ENCODE data around the gene CFAP161. TPM values are rescaled to one million over a fixed set of nuclear protein-coding genes. Genes with fewer than 3 reads are reported as not detected.

The CFAP161 gene
- total RNA-seq, 3 donors from 2014 or later: 0.66 to 1.0 TPM; not detected in 1

GRCh38 chr15:81087694-81088093 is 46.4 kb upstream of the CFAP161 start:
- no peaks in the 10 kb centered on the region for H3K9me3 ChIP-seq
- intact Hi-C loops (cut with DNase I; ENCODE audit: low total_unique reads): no loop called here
- DNase-seq (ENCODE audit: low spot score in 2 of 2): no peak
- H3K4me1 ChIP-seq: no peaks in the 10 kb centered on the region
- TF ChIP-seq POLR2AphosphoS5 (IDR thresholded peaks at IDR 0.05) (no peak), POLR2A (IDR thresholded peaks at IDR 0.05) (no peak)
- TF ChIP-seq, protein P1, sequence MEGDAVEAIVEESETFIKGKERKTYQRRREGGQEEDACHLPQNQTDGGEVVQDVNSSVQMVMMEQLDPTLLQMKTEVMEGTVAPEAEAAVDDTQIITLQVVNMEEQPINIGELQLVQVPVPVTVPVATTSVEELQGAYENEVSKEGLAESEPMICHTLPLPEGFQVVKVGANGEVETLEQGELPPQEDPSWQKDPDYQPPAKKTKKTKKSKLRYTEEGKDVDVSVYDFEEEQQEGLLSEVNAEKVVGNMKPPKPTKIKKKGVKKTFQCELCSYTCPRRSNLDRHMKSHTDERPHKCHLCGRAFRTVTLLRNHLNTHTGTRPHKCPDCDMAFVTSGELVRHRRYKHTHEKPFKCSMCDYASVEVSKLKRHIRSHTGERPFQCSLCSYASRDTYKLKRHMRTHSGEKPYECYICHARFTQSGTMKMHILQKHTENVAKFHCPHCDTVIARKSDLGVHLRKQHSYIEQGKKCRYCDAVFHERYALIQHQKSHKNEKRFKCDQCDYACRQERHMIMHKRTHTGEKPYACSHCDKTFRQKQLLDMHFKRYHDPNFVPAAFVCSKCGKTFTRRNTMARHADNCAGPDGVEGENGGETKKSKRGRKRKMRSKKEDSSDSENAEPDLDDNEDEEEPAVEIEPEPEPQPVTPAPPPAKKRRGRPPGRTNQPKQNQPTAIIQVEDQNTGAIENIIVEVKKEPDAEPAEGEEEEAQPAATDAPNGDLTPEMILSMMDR (IDR thresholded peaks at IDR 0.05): no peak
- no peaks in the 10 kb centered on the region for H3K36me3 ChIP-seq
- no peaks in the 10 kb centered on the region for H3K27me3 ChIP-seq
- H3K4me3 ChIP-seq: no peak overlapping the region
- H3K27ac ChIP-seq: peak overlapping the region in 1 of 2 donors; percentile 21

GRCh38 chr15:81088470-81089013 is 45.5 kb upstream of the CFAP161 start:
- Histone ChIP-seq H3K36me3 (no peaks in the 10 kb centered on the region), H3K4me3 (no peak overlapping the region), H3K4me1 (no peaks in the 10 kb centered on the region), H3K27me3 (no peaks in the 10 kb centered on the region), H3K27ac (peak overlapping the region in 1 of 2 donors; percentile 50), H3K9me3 (no peaks in the 10 kb centered on the region)
- intact Hi-C loops (cut with DNase I; ENCODE audit: low total_unique reads): no loop called here
- TF ChIP-seq POLR2A (IDR thresholded peaks at IDR 0.05) (no peak), POLR2AphosphoS5 (IDR thresholded peaks at IDR 0.05) (no peak)
- TF ChIP-seq, protein P1 (IDR thresholded peaks at IDR 0.05): no peak
- no peak for DNase-seq (ENCODE audit: low spot score in 2 of 2)

GRCh38 chr15:81091889-81092558 is 42.0 kb upstream of the CFAP161 start:
- H3K4me3 ChIP-seq: no peak overlapping the region

GRCh38 chr15:81092559-81092902 is 41.5 kb upstream of the CFAP161 start:
- Histone ChIP-seq H3K27me3 (no peaks in the 10 kb centered on the region), H3K27ac (peak overlapping the region in 1 of 2 donors; percentile 50), H3K36me3 (no peaks in the 10 kb centered on the region), H3K9me3 (no peaks in the 10 kb centered on the region), H3K4me1 (no peaks in the 10 kb centered on the region), H3K4me3 (no peak overlapping the region)
- TF ChIP-seq, protein P1 (IDR thresholded peaks at IDR 0.05): no peak
- no peak for TF ChIP-seq POLR2A (IDR thresholded peaks at IDR 0.05)
- TF ChIP-seq POLR2AphosphoS5 (IDR thresholded peaks at IDR 0.05): no peak
- intact Hi-C loops (cut with DNase I; ENCODE audit: low total_unique reads): loop anchor here (5.0 kb wide), 1 partner anchor 1075 kb away; no protein-coding TSS in a partner anchor
- DNase-seq (ENCODE audit: low spot score in 2 of 2): no peak

More at GRCh38 chr15:81091889-81092558, 42.0 kb upstream of the CFAP161 start:
- Histone ChIP-seq H3K9me3 (no peaks in the 10 kb centered on the region), H3K27ac (peak overlapping the region; percentile 26 to 50), H3K27me3 (no peaks in the 10 kb centered on the region), H3K4me1 (no peaks in the 10 kb centered on the region), H3K36me3 (no peaks in the 10 kb centered on the region)
- no peak for DNase-seq (ENCODE audit: low spot score in 2 of 2)
- intact Hi-C loops (cut with DNase I; ENCODE audit: low total_unique reads): loop anchor here (5.0 kb wide), 1 partner anchor 1075 kb away; no protein-coding TSS in a partner anchor
- TF ChIP-seq, protein P1 (IDR thresholded peaks at IDR 0.05): no peak
- TF ChIP-seq POLR2A (IDR thresholded peaks at IDR 0.05): no peak
- TF ChIP-seq POLR2AphosphoS5 (IDR thresholded peaks at IDR 0.05): no peak

DNA sequence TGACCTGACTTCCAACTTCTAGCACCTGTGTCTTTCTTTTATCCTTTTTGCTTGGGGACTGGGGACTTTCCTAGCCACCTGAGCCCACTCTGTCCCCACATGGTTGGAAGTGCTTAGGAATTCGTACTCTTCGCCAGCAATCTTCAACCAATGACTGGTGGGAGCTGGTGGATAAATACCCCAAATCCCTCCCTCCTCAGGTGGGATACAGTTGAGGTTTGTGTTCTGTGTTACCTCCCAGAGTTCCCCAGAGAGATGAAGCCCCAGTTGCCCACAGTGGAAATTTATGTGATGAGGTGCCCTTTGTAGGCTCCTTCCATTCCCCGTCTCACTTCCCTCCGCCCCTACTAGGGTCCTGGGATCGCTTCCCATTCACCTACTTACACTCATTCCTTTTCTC is 40.1 kb upstream of the CFAP161 start:
- TF ChIP-seq POLR2A (IDR thresholded peaks at IDR 0.05) (no peak), POLR2AphosphoS5 (IDR thresholded peaks at IDR 0.05) (no peak)
- TF ChIP-seq, protein P1 (IDR thresholded peaks at IDR 0.05): no peak
- Histone ChIP-seq H3K27me3 (no peaks in the 10 kb centered on the region), H3K4me1 (no peaks in the 10 kb centered on the region), H3K4me3 (no peak overlapping the region), H3K9me3 (no peaks in the 10 kb centered on the region), H3K27ac (no peak overlapping the region), H3K36me3 (no peaks in the 10 kb centered on the region)
- intact Hi-C loops (cut with DNase I; ENCODE audit: low total_unique reads): loop anchor here (5.0 kb wide), 1 partner anchor 1073 kb away; no protein-coding TSS in a partner anchor
- DNase-seq (ENCODE audit: low spot score in 2 of 2): no peak
